Caco-2 (cell line): ENCODE measurements around the gene CDKL5. TPM values are rescaled to one million over a fixed set of nuclear protein-coding genes. Genes with fewer than 3 reads are reported as not detected.

Experiments used
- BruUV-seq: library from RNA; stranded (reverse); fragments of 400-500 nt; replicated peaks from 2 replicates; lab custom pipeline; 2021; lab: Mats Ljungman, UMichigan
- CTCF ChIA-PET: fragments of 300-600 bp; sonication (Branson Sonifier 250); formaldehyde crosslinking; loops from one replicate; lab custom pipeline; 2022; ENCODE audit warnings: antibody characterized with exemption; lab: Charles Lee
- POLR2A ChIA-PET: fragments of 300-600 bp; sonication (Branson Sonifier 250); formaldehyde crosslinking; loops from one replicate; lab custom pipeline; 2022; ENCODE audit warnings: antibody characterized with exemption; lab: Charles Lee
- DNase-seq, 2 experiments: peaks; one replicate each; pipeline versions ENCODE4 v3.0.0 to v3.0.0-alpha.2; 2020 to 2022
- H3K27me3 ChIP-seq: replicated peaks from 2 replicates; pipeline ENCODE4 v1.6.0; 2011; ENCODE audit warnings: low read length; ENCODE audit not compliant: control insufficient read depth, insufficient read depth
- H3K36me3 ChIP-seq: 2 replicates; pipeline ENCODE4 v1.5.1; 2011; ENCODE audit warnings: low read length; ENCODE audit not compliant: control insufficient read depth, insufficient read depth
- H3K4me1 ChIP-seq: fragments of 250-450 bp; sonication (Bioruptor Pico); 2 replicates; pipeline ENCODE4 v1.5.1; 2020; ENCODE audit warnings: mild to moderate bottlenecking
- H3K4me3 ChIP-seq: 2 replicates; pipeline ENCODE4 v1.5.1; 2011; ENCODE audit warnings: low read depth, mild to moderate bottlenecking, control low read depth, low read length
- H3K9me3 ChIP-seq: fragments of 250-450 bp; sonication (Bioruptor Pico); 2 replicates; pipeline ENCODE4 v1.5.1; 2020; ENCODE audit warnings: mild to moderate bottlenecking, moderate library complexity
- H3K27ac Mint-ChIP-seq: one replicate; pipeline ENCODE4 v1.8.0; 2022; ENCODE audit warnings: mixed read lengths; ENCODE audit not compliant: unreplicated experiment
- H3K27me3 Mint-ChIP-seq: one replicate; pipeline ENCODE4 v1.8.0; 2022; ENCODE audit warnings: mixed read lengths; ENCODE audit not compliant: insufficient read depth, unreplicated experiment
- H3K36me3 Mint-ChIP-seq: one replicate; pipeline ENCODE4 v1.8.0; 2022; ENCODE audit warnings: mild to moderate bottlenecking, mixed read lengths; ENCODE audit not compliant: insufficient read depth, unreplicated experiment
- H3K4me1 Mint-ChIP-seq: one replicate; pipeline ENCODE4 v1.8.0; 2022; ENCODE audit warnings: low read depth, mixed read lengths; ENCODE audit not compliant: unreplicated experiment
- H3K4me3 Mint-ChIP-seq: one replicate; pipeline ENCODE4 v1.8.0; 2022; ENCODE audit warnings: mild to moderate bottlenecking, moderate library complexity, mixed read lengths; ENCODE audit not compliant: unreplicated experiment
- H3K9me3 Mint-ChIP-seq: one replicate; pipeline ENCODE4 v1.8.0; 2022; ENCODE audit warnings: mixed read lengths; ENCODE audit not compliant: unreplicated experiment
- CTCF ChIP-seq, 2 experiments: fragments of 200-600 bp in 1 of 2; IDR thresholded peaks; 1 replicate in 1 of 2; 2 replicates in 1 of 2; pipeline versions ENCODE4 v1.5.1 to v1.8.0; 2011 to 2022; ENCODE audit warnings: antibody characterized with exemption in 1 of 2, control low read depth in 1 of 2, inconsistent platforms in 1 of 2, low read depth in 1 of 2, low read length in 1 of 2, mild to moderate bottlenecking in 1 of 2, moderate library complexity in 1 of 2; ENCODE audit not compliant: insufficient read depth in 1 of 2, severe bottlenecking in 1 of 2, unreplicated experiment in 1 of 2
- intact Hi-C: fragments of 100-400 bp; cut with micrococcal nuclease; formaldehyde crosslinking; loops from one replicate; pipeline ENCODE4 v1.10.0; 2022; ENCODE audit not compliant: unreplicated experiment
- total RNA-seq: library from RNA; stranded (reverse); gene quantifications from 2 replicates; pipeline ENCODE4 v1.2.3, GENCODE V29; 2022

CDKL5 gene
- total RNA-seq, 1 experiment from 2014 or later = 23.7 TPM

- H3K9me3 Mint-ChIP-seq = no peaks in the 10 kb centered on the region
- no peak overlapping the region for H3K27ac Mint-ChIP-seq
- BruUV-seq = no TSS peak
- peaks cover 16% of the 10 kb centered on the region for H3K36me3 Mint-ChIP-seq
- H3K4me1 ChIP-seq = no peaks in the 10 kb centered on the region
- H3K27me3 ChIP-seq = no peaks in the 10 kb centered on the region
- peaks cover 6% of the 10 kb centered on the region for H3K4me1 Mint-ChIP-seq
- H3K9me3 ChIP-seq = no peaks in the 10 kb centered on the region
- no peaks in the 10 kb centered on the region for H3K27me3 Mint-ChIP-seq
- DNase-seq = no peak
- no peak for TF ChIP-seq CTCF (IDR thresholded peaks at IDR 0.05; ENCODE audit: insufficient read depth in 1 of 2, low read depth in 1 of 2, low read length in 1 of 2, severe bottlenecking in 1 of 2, unreplicated experiment in 1 of 2)
- no peak overlapping the region for H3K4me3 Mint-ChIP-seq
- CTCF ChIA-PET = no interaction called here
- H3K4me3 ChIP-seq = no peak overlapping the region
- no peaks in the 10 kb centered on the region; the same call in 1 of the 2 replicates for H3K36me3 ChIP-seq
- intact Hi-C loops = no loop called here
- POLR2A ChIA-PET = no interaction called here
These were observed 173.0 kb downstream of the CDKL5 start for GRCh38 chrX:18598413-18598812.

- ChIA-PET POLR2A (no interaction called here), CTCF (no interaction called here)
- Mint-ChIP-seq H3K27ac (no peak overlapping the region), H3K27me3 (no peaks in the 10 kb centered on the region), H3K4me3 (no peak overlapping the region), H3K36me3 (peaks cover 50% of the 10 kb centered on the region), H3K4me1 (peaks cover 6% of the 10 kb centered on the region), H3K9me3 (no peaks in the 10 kb centered on the region)
- H3K4me3 ChIP-seq = no peak overlapping the region
- intact Hi-C loops = no loop called here
- H3K27me3 ChIP-seq = no peaks in the 10 kb centered on the region
- no peaks in the 10 kb centered on the region; the same call in 1 of the 2 replicates for H3K36me3 ChIP-seq
- TF ChIP-seq CTCF (IDR thresholded peaks at IDR 0.05; ENCODE audit: insufficient read depth in 1 of 2, low read depth in 1 of 2, low read length in 1 of 2, severe bottlenecking in 1 of 2, unreplicated experiment in 1 of 2) = no peak
- H3K4me1 ChIP-seq = no peaks in the 10 kb centered on the region
- no TSS peak for BruUV-seq
- no peaks in the 10 kb centered on the region for H3K9me3 ChIP-seq
- no peak for DNase-seq
These were observed 182.6 kb downstream of the CDKL5 start for GRCh38 chrX:18607966-18608365.

- Histone ChIP-seq H3K9me3 (no peaks in the 10 kb centered on the region), H3K36me3 (no peaks in the 10 kb centered on the region), H3K27me3 (no peaks in the 10 kb centered on the region), H3K4me1 (peaks cover 16% of the 10 kb centered on the region), H3K4me3 (no peak overlapping the region)
- Mint-ChIP-seq H3K4me1 (peaks cover 29% of the 10 kb centered on the region), H3K9me3 (no peaks in the 10 kb centered on the region), H3K27ac (no peak overlapping the region), H3K27me3 (no peaks in the 10 kb centered on the region), H3K4me3 (no peak overlapping the region), H3K36me3 (peaks cover 36% of the 10 kb centered on the region)
- ChIA-PET POLR2A (no interaction called here), CTCF (no interaction called here)
- no peak for TF ChIP-seq CTCF (IDR thresholded peaks at IDR 0.05; ENCODE audit: insufficient read depth in 1 of 2, low read depth in 1 of 2, low read length in 1 of 2, severe bottlenecking in 1 of 2, unreplicated experiment in 1 of 2)
- BruUV-seq = no TSS peak
- intact Hi-C loops = no loop called here
- DNase-seq = no peak
These were observed 188.7 kb downstream of the CDKL5 start for GRCh38 chrX:18613930-18614639.
